IPS DF 19.7 (cell line): ENCODE results near the gene HPS3.
"Not testable (repeated sequence)": the region's sequence is repeated elsewhere in the genome, so short reads cannot be mapped to it uniquely, and the experiment has no call there.

ENCODE experiments used
- DNase-seq: peaks from one replicate; pipeline ENCODE4 v3.0.0-alpha.2; 2013; ENCODE audit warnings: low read depth, low spot score

The HPS3 gene

DNA sequence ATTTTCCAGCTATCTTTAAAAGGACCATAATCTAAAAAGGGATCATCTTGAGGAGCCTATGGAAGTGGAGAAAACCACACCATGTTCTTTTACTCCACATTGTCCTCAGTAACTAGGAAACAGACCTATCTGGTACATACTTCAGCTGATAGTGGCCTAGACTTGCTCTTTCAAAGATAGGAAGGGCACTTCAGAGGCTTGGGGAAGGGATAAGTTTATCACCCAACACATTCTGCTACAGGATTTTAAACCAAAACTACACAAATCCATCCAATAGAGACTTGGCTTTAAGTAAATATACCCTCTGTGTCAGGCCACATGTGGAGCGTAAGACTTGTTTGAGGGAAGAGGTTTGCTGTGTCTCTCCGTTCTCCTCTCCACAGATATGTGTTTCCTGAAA lies 56.8 kb downstream of the HPS3 start:
- DNase-seq = no peak

DNA sequence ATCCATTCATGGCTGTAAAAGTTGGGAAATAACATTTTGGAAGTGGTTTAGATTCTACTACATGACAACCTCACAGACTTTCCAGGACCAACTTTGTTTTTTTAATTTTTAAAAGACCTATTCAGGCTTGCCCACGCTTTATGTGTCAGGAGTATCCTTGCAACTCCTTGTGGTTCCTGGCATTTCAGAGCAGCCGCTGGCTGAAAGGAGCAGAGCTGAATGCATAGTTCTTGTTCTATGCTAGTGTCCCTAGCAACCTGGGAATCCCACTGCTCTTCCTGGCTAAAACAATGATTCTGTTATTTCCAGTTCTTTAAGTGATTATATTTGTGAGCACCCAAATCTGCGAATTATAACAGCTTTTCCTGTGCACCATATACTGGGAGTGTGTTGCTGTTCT lies 57.3 kb downstream of the HPS3 start:
- DNase-seq = no peak

DNA sequence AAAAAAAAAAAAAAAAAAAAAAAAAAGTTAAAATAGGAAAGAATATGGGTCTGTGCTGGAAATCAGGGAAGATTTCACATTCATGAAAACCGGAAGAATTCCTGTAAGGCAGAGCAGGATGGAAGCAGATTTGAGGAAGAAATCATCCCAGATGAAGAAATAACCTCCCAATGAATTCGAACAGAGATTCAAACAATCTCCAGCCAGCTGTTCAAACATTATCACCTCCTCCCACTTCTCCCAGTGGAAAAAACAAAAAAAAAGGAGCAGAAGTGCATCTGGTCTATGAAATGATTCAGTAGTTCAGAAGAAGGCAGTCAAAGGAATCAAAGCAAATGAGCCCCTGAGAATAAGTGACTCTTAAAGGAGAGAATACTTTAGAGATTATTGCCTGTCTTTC lies 59.1 kb downstream of the HPS3 start:
- no peak for DNase-seq

DNA sequence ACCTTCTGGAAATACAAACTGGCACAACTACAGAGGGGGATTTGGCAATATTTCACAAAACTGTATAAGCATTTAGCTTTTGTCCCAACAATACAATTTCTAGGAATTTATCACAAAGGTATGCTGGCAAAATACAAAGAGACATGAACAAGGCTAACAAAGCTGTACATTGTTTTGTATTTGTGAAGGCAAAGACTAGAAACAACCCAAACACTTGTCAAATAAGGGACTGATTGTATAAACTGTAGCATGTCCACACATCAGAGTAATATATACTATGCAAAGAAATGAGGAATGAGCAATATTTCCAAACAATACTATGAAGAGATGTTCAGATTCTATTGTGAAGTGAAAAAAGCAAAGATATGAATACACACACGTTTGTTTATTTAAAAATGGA lies 65.8 kb downstream of the HPS3 start:
- no peak for DNase-seq

DNA sequence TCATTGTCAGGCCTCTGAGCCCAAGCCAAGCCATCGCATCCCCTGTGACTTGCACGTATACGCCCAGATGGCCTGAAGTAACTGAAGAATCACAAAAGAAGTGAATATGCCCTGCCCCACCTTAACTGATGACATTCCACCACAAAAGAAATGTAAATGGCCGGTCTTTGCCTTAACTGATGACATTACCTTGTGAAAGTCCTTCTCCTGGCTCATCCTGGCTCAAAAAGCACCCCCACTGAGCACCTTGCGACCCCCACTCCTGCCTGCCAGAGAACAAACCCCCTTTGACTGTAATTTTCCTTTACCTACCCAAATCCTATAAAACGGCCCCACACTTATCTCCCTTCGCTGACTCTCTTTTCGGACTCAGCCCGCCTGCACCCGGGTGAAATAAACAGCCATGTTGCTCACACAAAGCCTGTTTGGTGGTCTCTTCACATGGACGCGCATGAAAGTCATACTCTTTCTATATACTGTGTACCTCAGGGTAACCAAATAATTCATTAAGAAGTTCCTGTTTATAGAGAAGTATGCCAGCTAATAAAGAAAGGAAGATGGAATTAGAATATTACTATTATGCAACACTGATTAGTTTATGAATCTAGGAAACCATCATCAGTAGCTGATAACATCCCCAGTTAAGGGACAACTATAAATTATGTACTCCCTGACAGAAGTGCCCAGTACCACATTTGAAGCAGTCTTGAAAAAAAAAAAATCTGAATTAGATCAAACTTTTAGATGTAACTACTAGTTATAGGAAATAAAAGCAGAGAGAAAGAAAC lies 67.6 kb downstream of the HPS3 start:
- DNase-seq = not testable (repeated sequence)

DNA sequence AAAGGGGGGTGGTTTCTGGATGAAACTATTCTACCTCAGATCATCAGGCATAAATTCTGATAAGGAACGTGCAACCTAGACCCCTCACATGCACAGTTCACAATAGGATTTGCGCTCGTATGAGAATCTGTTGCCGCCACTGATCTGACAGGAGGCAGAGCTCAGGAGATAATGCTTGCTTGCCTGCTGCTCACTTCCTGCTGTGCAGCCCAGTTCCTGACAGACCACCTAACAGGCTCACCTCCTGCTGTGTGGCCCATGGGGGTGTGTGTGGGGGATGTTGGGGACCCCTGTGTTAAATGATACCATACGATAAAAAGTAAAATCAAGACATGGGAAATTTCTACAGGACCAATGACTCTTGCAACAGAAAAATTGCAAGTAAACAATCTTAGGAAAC lies 68.2 kb downstream of the HPS3 start:
- DNase-seq = no peak

DNA sequence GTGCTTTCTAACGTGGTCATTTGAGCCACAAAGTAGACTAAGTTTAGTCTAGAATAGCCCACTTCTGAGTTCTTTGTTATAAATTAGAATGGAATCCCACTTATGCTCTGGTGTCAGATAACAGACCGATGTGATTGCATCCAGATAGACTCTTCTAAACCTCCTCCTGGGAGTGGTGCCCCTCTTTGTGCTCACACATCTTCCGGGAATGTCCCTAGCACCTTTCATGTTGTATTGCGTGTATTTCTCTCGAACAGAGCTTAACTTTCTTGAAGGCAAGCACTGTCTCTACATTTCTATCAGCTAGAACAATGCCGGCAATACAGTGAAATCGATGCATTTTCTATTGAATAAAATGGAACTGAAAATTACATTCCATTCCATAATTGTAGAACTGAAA lies 69.2 kb downstream of the HPS3 start:
- DNase-seq = peak; percentile 97

DNA sequence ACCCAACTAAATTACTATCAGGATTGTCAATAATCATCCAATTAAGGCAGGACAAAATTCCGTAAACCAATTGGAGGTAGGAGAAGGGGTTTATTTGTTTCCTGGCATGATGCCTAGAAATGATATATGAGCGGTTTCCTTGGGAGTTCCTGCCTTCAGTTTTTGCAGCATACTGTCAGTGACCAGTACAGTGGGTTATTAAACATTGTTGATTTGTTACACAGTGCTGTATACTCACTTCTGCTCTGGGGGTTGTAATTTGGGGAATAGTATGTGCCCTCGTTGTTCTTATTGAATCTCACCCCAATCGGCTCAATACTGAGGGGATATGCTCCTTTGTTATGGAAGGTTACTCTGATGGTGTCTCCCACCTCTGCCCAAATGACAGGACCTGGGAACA lies 70.0 kb downstream of the HPS3 start:
- no peak for DNase-seq

DNA sequence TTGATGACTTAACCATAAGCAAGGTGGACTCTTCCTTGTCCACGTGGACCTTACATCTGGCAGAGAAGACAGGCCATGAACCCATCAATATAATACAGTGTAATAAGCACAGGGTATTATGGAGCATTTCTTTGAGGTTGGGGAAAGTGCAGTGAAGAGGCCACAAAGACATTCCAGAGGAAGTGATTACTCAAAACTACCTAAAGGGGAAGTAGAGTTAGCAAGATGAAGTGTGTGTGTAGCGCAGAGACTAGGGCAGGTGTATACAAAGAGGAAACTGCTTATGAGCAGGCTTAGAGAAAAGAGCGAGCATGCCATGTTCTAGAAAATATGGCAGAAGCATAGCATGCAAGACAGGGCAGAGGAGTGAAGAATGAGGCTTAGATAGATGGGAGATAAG lies 74.3 kb downstream of the HPS3 start:
- DNase-seq = no peak

DNA sequence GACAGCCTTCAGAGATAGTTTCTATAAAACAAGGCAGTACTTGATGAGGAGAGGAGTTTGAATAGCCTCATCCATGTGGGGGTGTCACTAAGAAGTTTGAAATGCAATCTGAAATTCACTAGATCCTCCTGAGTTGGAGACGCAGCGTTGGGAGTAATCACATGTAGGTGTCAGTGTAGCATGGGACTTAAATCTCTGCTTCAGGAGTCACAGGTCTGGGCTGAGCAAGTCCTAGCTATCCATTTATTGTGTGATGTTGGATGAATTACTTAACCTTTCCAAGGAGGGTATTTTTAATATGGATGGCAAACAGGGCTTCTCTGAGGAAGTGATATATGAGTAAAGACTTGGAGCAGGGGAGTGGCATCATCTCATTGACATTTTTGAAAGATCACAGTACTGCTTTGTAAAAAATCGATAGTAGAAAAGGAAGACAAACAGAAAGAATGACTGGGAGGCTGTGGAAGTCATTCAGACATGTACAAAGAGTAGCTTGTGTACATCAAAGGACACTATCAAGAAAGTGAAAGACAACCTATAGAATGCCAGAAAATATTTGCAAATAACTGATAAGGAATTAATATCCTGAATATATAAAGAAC lies 75.1 kb downstream of the HPS3 start:
- DNase-seq = no peak

DNA sequence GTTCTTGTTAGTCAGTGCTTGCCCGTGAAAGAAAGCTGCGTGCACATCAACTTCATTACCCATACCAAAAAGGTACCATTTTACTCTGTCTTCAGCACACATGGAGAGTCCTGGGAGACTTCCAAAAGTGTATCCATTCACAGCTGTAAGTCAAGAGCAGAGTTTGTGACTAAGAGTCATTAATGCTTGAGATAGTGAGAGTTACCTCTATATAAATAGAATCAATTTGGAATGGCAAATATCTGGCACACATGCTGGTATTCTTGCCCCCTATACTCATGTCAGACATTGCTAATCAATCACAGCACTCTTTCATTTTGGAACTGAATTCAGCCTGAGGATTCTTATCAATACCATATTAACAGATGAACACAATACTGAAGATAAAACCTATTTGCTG lies 78.0 kb downstream of the HPS3 start:
- DNase-seq = no peak

DNA sequence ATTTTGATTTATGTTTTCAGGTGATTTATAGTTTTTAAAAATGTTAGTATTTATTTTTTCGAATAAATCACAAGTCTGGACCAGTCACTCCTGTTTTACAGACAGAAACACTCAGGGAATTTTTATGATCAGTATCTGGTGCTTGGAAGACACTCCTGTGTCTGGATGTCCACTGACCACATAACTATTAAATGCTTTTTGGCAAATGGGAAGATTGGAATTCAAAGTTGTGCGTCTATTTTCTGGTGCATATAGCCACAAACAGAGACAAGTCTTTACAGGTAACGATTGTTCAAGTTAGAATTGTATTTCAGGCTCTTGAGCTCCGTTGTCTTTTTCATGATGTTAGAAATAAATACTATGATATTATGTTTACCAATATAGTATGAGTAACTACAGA lies 80.0 kb downstream of the HPS3 start:
- no peak for DNase-seq

DNA sequence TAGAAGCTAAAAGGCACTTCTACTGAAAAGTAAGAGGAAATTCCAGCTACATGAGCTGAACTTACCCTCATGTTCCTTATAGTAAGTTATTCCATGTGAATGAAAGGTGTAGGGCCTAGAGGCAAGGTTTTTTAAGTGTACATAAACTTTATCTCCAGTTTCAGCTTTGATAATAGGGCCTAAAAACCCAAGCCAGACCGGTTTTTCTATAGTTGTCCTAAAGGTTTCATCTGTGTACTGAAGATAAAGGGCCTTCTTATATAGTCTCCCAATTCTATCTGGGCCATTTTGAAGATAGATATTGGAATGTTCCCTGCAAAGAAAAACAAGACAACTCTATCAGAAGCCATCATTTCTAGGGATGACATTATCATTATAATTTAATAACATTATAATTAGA lies 82.9 kb downstream of the HPS3 start:
- no peak for DNase-seq

DNA sequence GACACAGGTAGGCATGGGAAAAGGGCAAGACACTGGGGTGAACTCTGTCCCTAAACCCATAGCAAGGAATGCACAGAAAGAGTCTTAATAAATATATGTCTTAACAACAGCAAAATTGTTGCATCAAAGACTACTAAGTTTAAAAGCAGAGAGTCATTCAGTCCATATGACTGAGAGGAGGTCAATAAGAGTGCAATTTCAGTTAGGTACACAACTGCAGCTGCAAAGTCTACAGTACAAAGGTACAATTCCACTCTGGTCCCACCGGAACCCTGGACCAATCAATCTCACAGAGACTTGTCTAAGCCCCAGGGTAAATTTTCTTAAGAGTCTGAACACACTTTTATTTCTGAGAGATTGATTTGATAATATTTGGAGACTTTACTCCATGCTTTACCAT lies 85.3 kb downstream of the HPS3 start:
- no peak for DNase-seq

DNA sequence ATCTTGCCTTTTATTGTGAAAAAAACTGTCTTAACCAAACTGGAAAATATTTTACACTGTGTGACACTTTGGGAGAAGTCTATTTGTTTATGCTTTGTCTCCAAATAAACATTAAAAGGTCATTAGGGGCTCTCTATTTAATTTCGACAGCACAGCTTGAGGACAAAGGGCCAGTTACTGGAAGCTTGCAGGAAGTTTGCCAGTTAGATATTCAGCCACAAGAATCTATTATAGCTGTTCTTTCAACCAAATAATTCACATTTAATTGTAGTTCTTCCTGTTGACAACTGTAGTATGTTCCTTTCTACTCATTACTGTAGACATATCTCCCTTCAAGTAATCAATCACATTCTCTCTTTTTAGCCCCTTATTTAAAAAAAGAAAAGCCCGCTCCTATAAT lies 86.1 kb downstream of the HPS3 start:
- DNase-seq = no peak

DNA sequence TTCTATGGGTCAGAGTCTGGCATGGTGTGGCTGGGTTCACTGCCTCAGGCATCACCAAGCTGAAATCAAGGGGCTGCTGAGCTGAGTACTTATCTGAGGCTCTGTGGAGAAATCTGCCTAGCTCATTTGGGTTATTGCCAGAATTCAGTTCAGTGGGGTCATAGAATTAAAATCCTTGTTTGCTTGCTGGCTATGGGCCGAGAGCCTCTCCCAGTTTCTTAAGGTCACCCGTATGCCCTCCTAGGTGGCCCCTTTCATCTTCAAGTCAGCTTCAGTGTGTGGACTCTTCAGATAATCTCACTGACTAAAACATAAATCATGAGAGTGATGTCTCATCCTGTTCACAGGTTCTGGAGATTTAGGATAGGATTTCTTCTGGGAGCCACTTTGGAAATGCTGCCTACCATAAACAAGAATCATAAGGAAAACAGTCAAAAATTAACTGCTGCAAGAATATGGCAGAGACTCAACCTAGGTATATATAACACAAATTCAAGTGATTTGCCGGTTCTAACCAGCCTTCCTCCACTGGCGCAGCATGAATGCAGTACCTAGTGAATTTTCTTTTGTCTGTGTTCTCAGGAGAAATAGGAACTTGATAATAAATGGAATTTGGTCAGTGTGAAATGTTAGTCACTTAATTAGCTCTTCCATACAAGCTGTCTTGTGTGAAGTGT lies 86.9 kb downstream of the HPS3 start:
- no peak for DNase-seq

DNA sequence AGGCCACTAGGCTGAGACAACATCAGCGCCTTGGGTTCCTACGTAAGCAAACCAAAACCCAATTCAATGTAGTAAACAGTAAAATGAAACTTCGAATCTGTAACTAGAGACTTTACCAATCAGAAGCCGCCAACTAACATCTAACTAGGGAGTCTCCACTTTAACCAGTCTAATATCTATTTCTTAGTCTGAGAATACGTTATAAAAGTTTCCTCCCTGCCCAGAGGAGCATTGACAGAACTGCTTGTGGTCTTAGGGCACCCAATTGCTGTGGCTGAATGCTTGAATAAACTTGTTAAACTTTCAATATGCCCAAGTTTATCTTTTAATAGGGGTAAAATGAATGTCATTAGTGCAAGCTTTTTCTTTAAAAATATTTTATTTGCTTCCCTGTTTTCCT lies 87.9 kb downstream of the HPS3 start:
- DNase-seq = no peak

DNA sequence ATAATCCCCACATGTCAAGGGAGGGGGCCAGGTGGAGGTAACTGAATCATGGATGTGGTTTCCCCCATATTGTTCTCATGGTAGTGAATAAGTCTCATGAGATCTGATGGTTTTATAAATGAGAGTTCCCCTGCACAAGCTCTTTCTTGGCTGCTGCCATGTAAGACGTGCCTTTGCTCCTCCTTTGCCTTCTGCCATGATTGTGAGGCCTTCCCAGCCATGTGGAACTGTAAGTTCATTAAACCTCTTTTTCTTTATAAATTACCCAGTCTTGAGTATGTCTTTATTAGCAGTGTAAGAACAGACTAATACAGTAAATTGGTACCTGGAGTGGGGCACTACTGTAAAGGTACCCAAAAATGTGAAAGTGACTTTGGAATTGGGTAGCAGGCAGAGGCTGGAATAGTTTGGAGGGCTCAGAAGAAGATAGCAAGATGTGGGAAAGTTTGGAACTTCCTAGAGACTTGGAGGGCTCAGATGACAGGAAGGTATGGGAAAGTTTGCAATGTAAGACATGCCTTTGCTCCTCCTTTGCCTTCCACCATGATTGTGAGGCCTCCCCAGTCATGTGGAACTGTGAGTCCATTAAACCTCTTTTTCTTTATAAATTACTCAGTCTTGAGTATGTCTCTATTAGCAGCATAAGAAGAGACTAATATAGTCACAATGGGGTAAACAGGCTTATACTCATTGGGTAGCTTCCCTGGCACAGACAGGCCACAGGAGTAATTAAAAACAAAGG lies 90.1 kb downstream of the HPS3 start:
- DNase-seq = not testable (repeated sequence)

DNA sequence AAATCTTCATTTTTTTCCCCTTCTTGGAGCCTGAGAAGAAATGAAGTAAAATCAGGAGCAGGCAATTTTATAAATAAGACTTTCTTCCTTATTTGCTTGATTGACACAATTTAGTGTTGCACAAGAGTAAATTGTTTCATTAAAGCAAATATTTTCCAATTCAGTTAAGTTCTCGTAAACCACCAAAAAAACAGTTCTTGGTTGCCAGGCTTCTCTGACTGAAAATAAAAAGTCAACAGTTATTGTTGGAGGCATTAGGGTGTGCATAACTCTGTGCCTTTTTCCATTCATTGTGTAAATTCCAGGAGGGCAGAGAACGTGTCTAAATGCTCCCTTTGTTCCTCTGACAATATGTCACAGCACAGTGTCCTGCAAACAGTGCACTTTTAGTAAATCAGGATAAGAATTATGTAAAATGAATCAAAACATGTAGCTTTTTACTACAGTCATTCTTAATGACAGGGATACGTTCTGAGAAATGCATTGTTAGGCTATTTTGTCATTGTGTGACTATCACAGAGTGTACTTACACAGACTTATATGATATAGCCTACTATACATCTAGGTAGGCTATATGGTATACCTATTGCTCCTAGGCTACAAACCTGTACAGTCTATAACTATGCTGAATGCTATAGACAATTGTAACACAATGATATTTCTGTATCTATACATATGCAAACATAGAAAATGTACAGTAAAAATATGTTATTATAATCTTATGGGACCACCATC lies 92.5 kb downstream of the HPS3 start, which contains the start of gene CP:
Gene CP (minus strand): TSS at position 47 of the 735 bp plus-strand sequence. CDS start 37 bp downstream, at position 10.
- DNase-seq = no peak
